Kidney epithelial cell (primary cell): ENCODE results near the gene NR3C1. TPM values are rescaled to one million over a fixed set of nuclear protein-coding genes. Genes with fewer than 3 reads are reported as not detected.

Experiments used
- DNase-seq: peaks from one replicate; pipeline ENCODE4 v3.0.0-alpha.2; 2010; ENCODE audit warnings: low read depth
- H3K27me3 ChIP-seq: 2 replicates; pipeline ENCODE4 v1.6.0; 2011; ENCODE audit warnings: low read length; ENCODE audit not compliant: control insufficient read depth, insufficient read depth
- H3K36me3 ChIP-seq: 2 replicates; pipeline ENCODE4 v1.5.1; 2011; ENCODE audit warnings: low read length; ENCODE audit not compliant: control insufficient read depth, insufficient read depth
- H3K4me3 ChIP-seq: 2 replicates; pipeline ENCODE4 v1.5.1; 2011; ENCODE audit warnings: low read depth, mild to moderate bottlenecking, control low read depth, low read length
- CTCF ChIP-seq: IDR thresholded peaks from 2 replicates; pipeline ENCODE4 v1.5.1; 2011; ENCODE audit warnings: mild to moderate bottlenecking, moderate library complexity, low read length, control low read depth, inconsistent platforms; ENCODE audit not compliant: insufficient read depth, poor library complexity, severe bottlenecking
- total RNA-seq: library from RNA; depleted of rRNA; stranded (reverse); fragments of >200 nt; gene quantifications from 2 replicates; pipeline ENCODE4 v1.2.3, GENCODE V29; 2015

The NR3C1 gene
- total RNA-seq, 1 donor from 2014 or later = 18.3 TPM

- DNase-seq = no peak
- H3K4me3 ChIP-seq = no peak overlapping the region
- H3K27me3 ChIP-seq = no peaks in the 10 kb centered on the region
- no peak for TF ChIP-seq CTCF
- no peaks in the 10 kb centered on the region for H3K36me3 ChIP-seq
These were observed 7.7 kb downstream of the NR3C1 start for GRCh38 chr5:143395638-143396352.

- TF ChIP-seq CTCF = no peak
- no peak for DNase-seq
- no peak overlapping the region for H3K4me3 ChIP-seq
- no peaks in the 10 kb centered on the region for H3K36me3 ChIP-seq
- H3K27me3 ChIP-seq = no peaks in the 10 kb centered on the region
These were observed 10.0 kb downstream of the NR3C1 start for GRCh38 chr5:143393524-143393923.

GRCh38 chr5:143390941-143391340 is 12.5 kb downstream of the NR3C1 start:
- TF ChIP-seq CTCF = no peak
- no peak for DNase-seq
- H3K4me3 ChIP-seq = no peak overlapping the region
- H3K36me3 ChIP-seq = no peaks in the 10 kb centered on the region
- no peaks in the 10 kb centered on the region for H3K27me3 ChIP-seq

- H3K27me3 ChIP-seq = no peaks in the 10 kb centered on the region
These were observed 13.2 kb downstream of the NR3C1 start for GRCh38 chr5:143390258-143390657.

GRCh38 chr5:143386725-143387124 is 16.8 kb downstream of the NR3C1 start:
- Histone ChIP-seq H3K4me3 (no peak overlapping the region), H3K27me3 (no peaks in the 10 kb centered on the region), H3K36me3 (no peaks in the 10 kb centered on the region)
- no peak for DNase-seq
- no peak for TF ChIP-seq CTCF

More at GRCh38 chr5:143390258-143390657, 13.2 kb downstream of the NR3C1 start:
- Histone ChIP-seq H3K36me3 (no peaks in the 10 kb centered on the region), H3K4me3 (no peak overlapping the region)
- DNase-seq = no peak
- no peak for TF ChIP-seq CTCF
